OCI-LY3 (cell line): Measurements from ENCODE around the gene STRADA.
A peak's percentile ranks its signal among the peaks of the same experiment; 100 is the strongest.

ENCODE experiments used
- H2AFZ ChIP-seq: fragments of 200-600, 300-600 bp; shearing (Covaris generic); 2 replicates; pipeline ENCODE4 v1.6.0; 2014; ENCODE audit warnings: antibody characterized with exemption, low read depth, low read length
- H3K27ac ChIP-seq: fragments of 200-600, 300-600 bp; sonication (generic); 2 replicates; pipeline ENCODE4 v1.5.1; 2014; ENCODE audit warnings: mild to moderate bottlenecking, low read length, moderate library complexity, mixed read lengths
- H3K27me3 ChIP-seq: fragments of 200-600, 300-600 bp; sonication (generic); 2 replicates; pipeline ENCODE4 v1.6.1; 2014; ENCODE audit warnings: low read depth, low read length, mixed read lengths
- H3K36me3 ChIP-seq: fragments of 200-600, 300-600 bp; sonication (generic); replicated peaks from 2 replicates; pipeline ENCODE3; 2014; ENCODE audit warnings: low read depth, low read length, mixed read lengths
- H3K4me1 ChIP-seq: fragments of 300-600, 200-600 bp; sonication (generic); 2 replicates; pipeline ENCODE4 v1.6.1; 2014; ENCODE audit warnings: low read length, mixed read lengths
- H3K4me2 ChIP-seq: fragments of 200-600, 300-600 bp; sonication (generic); 2 replicates; pipeline ENCODE4 v1.6.1; 2014; ENCODE audit warnings: low read length, mixed read lengths
- H3K4me3 ChIP-seq: fragments of 300-600, 200-600 bp; sonication (generic); 2 replicates; pipeline ENCODE4 v1.5.1; 2014; ENCODE audit warnings: antibody characterized with exemption, mild to moderate bottlenecking, low read length, moderate library complexity
- H3K79me2 ChIP-seq: fragments of 300-600, 200-600 bp; shearing (Covaris generic); 2 replicates; pipeline ENCODE4 v1.6.1; 2014; ENCODE audit warnings: mild to moderate bottlenecking, low read length, mixed read lengths
- H3K9ac ChIP-seq: fragments of 300-600, 200-600 bp; shearing (Covaris generic); 2 replicates; pipeline ENCODE4 v1.6.0; 2014; ENCODE audit warnings: mild to moderate bottlenecking, low read length, moderate library complexity
- H3K9me3 ChIP-seq: fragments of 200-600, 300-600 bp; shearing (Covaris generic); 2 replicates; pipeline ENCODE4 v1.6.1; 2014; ENCODE audit warnings: low read length, mixed read lengths; ENCODE audit not compliant: insufficient read depth
- H4K20me1 ChIP-seq: fragments of 200-600, 300-600 bp; sonication (generic); 2 replicates; pipeline ENCODE4 v1.6.1; 2016; ENCODE audit warnings: low read length, mixed read lengths; ENCODE audit not compliant: insufficient read depth
- CTCF ChIP-seq: fragments of 200-600, 300-600 bp; sonication (generic); IDR thresholded peaks from 2 replicates; pipeline ENCODE4 v1.5.1; 2014; ENCODE audit warnings: antibody characterized with exemption, low read length, low read depth
- EZH2phosphoT487 ChIP-seq: fragments of 200-600 bp; shearing (Covaris generic); IDR thresholded peaks from 2 replicates; pipeline ENCODE4 v1.6.1; 2018; ENCODE audit warnings: antibody characterized with exemption, mixed run types, low read depth

STRADA gene

GRCh38 chr17:63785556-63785955 is 44.0 kb upstream of the STRADA start:
- Histone ChIP-seq H3K9me3 (no peaks in the 10 kb centered on the region), H3K4me1 (peaks cover 16% of the 10 kb centered on the region), H3K4me2 (no peak overlapping the region), H4K20me1 (peaks cover 52% of the 10 kb centered on the region), H2AFZ (no peak overlapping the region), H3K4me3 (no peak overlapping the region), H3K79me2 (peaks cover 94% of the 10 kb centered on the region), H3K27me3 (no peaks in the 10 kb centered on the region), H3K36me3 (peaks cover 42% of the 10 kb centered on the region), H3K9ac (no peak overlapping the region), H3K27ac (no peak overlapping the region)
- TF ChIP-seq EZH2phosphoT487, result no peak
- TF ChIP-seq CTCF, result no peak

GRCh38 chr17:63783522-63783921 is 41.9 kb upstream of the STRADA start:
- Histone ChIP-seq H3K36me3 (peaks cover 48% of the 10 kb centered on the region), H3K4me2 (0 out of 2 replicates have a peak overlapping the region, but pooled peaks have one; percentile 3)
- TF ChIP-seq CTCF (no peak), EZH2phosphoT487 (no peak)

GRCh38 chr17:63780928-63781327 is 39.3 kb upstream of the STRADA start:
- H3K4me3 ChIP-seq, result no peak overlapping the region
- H3K9me3 ChIP-seq, result no peaks in the 10 kb centered on the region
- peaks cover 23% of the 10 kb centered on the region for H3K4me1 ChIP-seq
- no peak overlapping the region for H3K9ac ChIP-seq
- no peak overlapping the region for H3K4me2 ChIP-seq
- H3K27me3 ChIP-seq, result no peaks in the 10 kb centered on the region
- H2AFZ ChIP-seq, result no peak overlapping the region
- no peak overlapping the region for H3K27ac ChIP-seq
- peaks cover 57% of the 10 kb centered on the region for H3K36me3 ChIP-seq
- H4K20me1 ChIP-seq, result peaks cover 83% of the 10 kb centered on the region
- H3K79me2 ChIP-seq, result peaks cover 99% of the 10 kb centered on the region
- TF ChIP-seq EZH2phosphoT487 (no peak), CTCF (no peak)

More at GRCh38 chr17:63783522-63783921, 41.9 kb upstream of the STRADA start:
- H3K79me2 ChIP-seq, result peaks cover 97% of the 10 kb centered on the region
- H4K20me1 ChIP-seq, result peaks cover 64% of the 10 kb centered on the region
- H3K27me3 ChIP-seq, result no peaks in the 10 kb centered on the region
- H2AFZ ChIP-seq, result no peak overlapping the region
- H3K27ac ChIP-seq, result no peak overlapping the region
- peaks cover 16% of the 10 kb centered on the region for H3K4me1 ChIP-seq
- no peak overlapping the region for H3K4me3 ChIP-seq
- no peaks in the 10 kb centered on the region for H3K9me3 ChIP-seq
- no peak overlapping the region for H3K9ac ChIP-seq

GRCh38 chr17:63780507-63780906 is 38.9 kb upstream of the STRADA start:
- Histone ChIP-seq H2AFZ (no peak overlapping the region), H3K27me3 (no peaks in the 10 kb centered on the region), H3K4me3 (no peak overlapping the region), H3K79me2 (peaks cover 99% of the 10 kb centered on the region), H4K20me1 (peaks cover 84% of the 10 kb centered on the region), H3K27ac (no peak overlapping the region), H3K36me3 (peaks cover 57% of the 10 kb centered on the region), H3K9ac (no peak overlapping the region), H3K9me3 (no peaks in the 10 kb centered on the region), H3K4me2 (no peak overlapping the region), H3K4me1 (peaks cover 27% of the 10 kb centered on the region)
- TF ChIP-seq CTCF, result no peak
- TF ChIP-seq EZH2phosphoT487, result no peak
